ENCODE data around the gene MT1H. TPM values are rescaled to one million over a fixed set of nuclear protein-coding genes. Genes with fewer than 3 reads are reported as not detected.

The MT1H gene
- total and polyA plus RNA-seq, 9 of the 15 experiments (the other 6 are each of a cell fraction or from before 2014, with no cell fraction given) = 0.13 to 0.37 TPM; not detected in 7

GRCh38 chr16:56658327-56658875, 11.2 kb upstream of the MT1H start (continued):
- TF ChIP-seq PBX2 (CRISPR knock-in tag; IDR thresholded peaks at IDR 0.05; ENCODE audit: low read depth) = no peak
- TF ChIP-seq PBX2 (tag; conservative IDR thresholded peaks at IDR 0.05; ENCODE audit: low read depth) = no peak
- no peak for TF ChIP-seq RNF2 (IDR thresholded peaks at IDR 0.05)
- no peak for TF ChIP-seq RFX7 (CRISPR knock-in tag; IDR thresholded peaks at IDR 0.05)
- TF ChIP-seq RHOXF2B (CRISPR knock-in tag; conservative IDR thresholded peaks at IDR 0.05) = no peak
- TF ChIP-seq EGR1 (conservative IDR thresholded peaks at IDR 0.05) = no peak
- no peak for TF ChIP-seq ERF (CRISPR knock-in tag; IDR thresholded peaks at IDR 0.05)

DNA sequence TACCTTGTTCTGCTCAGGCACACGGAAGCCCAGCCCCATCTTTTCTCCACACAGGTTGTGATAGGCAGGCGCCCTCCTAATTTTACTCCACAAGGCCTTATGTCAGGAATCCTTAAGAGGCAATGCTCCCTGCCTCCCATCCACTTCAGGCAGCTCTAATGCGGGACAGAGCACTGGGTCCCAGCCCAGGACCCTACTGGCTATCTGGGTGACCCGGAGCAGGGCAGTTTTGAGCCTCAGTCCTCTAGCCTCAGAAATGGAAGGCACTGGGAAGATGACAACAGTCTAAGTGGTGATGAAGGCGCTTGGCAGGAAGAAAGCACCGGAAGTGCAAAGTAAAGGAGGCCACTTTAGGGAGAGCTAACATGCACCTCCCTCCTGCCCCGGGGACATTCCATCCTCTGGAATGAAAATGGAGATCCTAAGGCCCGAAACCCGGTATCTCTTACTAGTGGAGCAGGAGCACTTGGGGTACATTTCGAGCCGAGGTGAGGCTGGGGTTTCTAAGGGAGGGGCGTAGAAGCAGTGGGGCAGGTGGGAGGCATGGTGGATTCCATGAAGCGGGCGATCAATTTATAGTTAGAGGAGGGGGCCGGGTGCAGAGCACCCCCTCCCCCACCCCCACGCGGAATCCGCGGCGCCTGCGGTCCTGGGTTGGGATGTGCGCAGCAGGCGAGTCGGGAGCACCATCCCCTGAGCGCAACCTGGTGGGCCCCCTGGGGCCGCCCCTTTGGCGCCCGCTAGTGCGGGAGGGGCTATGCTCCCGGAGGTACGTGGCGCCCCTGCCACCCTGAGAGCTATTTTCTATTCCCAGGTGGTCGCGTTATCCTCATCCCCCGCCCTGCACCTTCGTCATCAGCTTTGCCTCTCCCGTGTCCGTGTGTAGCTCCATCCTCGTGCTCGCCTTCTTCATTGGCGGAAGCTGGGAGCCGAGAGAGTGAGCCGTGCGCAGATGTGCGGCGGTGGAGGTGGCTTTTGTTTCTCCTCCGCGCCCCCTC, 7.0 kb upstream of the MT1H start:
- intact Hi-C loops (cut with micrococcal nuclease) = no loop called here

More for the DNA sequence above, 7.0 kb upstream of the MT1H start:
- no peak overlapping the region for H2AFZ ChIP-seq (ENCODE audit: low read depth, low read length)
- ATAC-seq (no peak), DNase-seq (ENCODE audit: extremely low read depth in 1 of 4, low spot score in 3 of 4) (no peak), FAIRE-seq (no peak)
- peaks cover 38 to 64% of the 10 kb centered on the region in 2 experiments for H3K27me3 ChIP-seq (ENCODE audit: control insufficient read depth in 2 of 2, insufficient read depth in 2 of 2, low read length in 2 of 2)
- H3K4me1 ChIP-seq (replicated peaks in 1 of 2; ENCODE audit: control insufficient read depth in 2 of 2, insufficient read depth in 2 of 2, low read length in 2 of 2) = peaks cover 0 to 9% of the 10 kb centered on the region in 2 experiments; a peak in 2 of 5 replicates
- no peaks in the 10 kb centered on the region for H3K9me3 ChIP-seq (replicated peaks; ENCODE audit: control insufficient read depth, insufficient read depth, low read depth, low read length)
- ChIA-PET CTCF (ENCODE audit: low intra/inter-chr PET ratio) (no interaction called here), POLR2A (no interaction called here)
- no peaks in the 10 kb centered on the region for H3K36me3 ChIP-seq (ENCODE audit: control insufficient read depth, insufficient read depth, low read length)
- H3K4me2 ChIP-seq (ENCODE audit: insufficient read depth, low read length) = no peak overlapping the region
- H3K9me1 ChIP-seq (ENCODE audit: control insufficient read depth, insufficient read depth, low read length) = peaks cover 2% of the 10 kb centered on the region
- H3K27ac ChIP-seq (ENCODE audit: extremely low read depth, low read depth, low read length) = no peak overlapping the region
- no TSS peak for BruUV-seq (replicated peaks)
- WGBS (ENCODE audit: insufficient coverage, low coverage, missing lambda C conversion rate) = 15% methylated on average over 38 of the region's 48 CpGs
- no peak for TF ChIP-seq MAZ (CRISPR knock-in tag; conservative IDR thresholded peaks at IDR 0.05 in 1 of 2, IDR thresholded peaks at IDR 0.05 in 1 of 2)
- TF ChIP-seq FOXK2 (conservative IDR thresholded peaks at IDR 0.05 in 1 of 2, IDR thresholded peaks at IDR 0.05 in 1 of 2; ENCODE audit: low read depth in 2 of 2) = no peak
- no peak for TF ChIP-seq ARHGAP35 (IDR thresholded peaks at IDR 0.05; ENCODE audit: partially characterized antibody)
- no peak for TF ChIP-seq ILK (tag; IDR thresholded peaks at IDR 0.05; ENCODE audit: borderline replicate concordance, low read depth)
- no peak for TF ChIP-seq NFIX (CRISPR knock-in tag; IDR thresholded peaks at IDR 0.05; ENCODE audit: low read depth)
- in situ Hi-C loops (cut with MboI) = no loop called here
- no peak overlapping the region for H3K4me3 ChIP-seq
- no peaks in the 10 kb centered on the region for H3K79me2 ChIP-seq (ENCODE audit: control insufficient read depth, insufficient read depth, low read length)
- H4K20me1 ChIP-seq (replicated peaks; ENCODE audit: control insufficient read depth, insufficient read depth, low read length) = peaks cover 10% of the 10 kb centered on the region; the same call in 1 of the 2 replicates
- H3K9ac ChIP-seq (ENCODE audit: insufficient read depth in 1 of 2, low read depth in 2 of 2, low read length in 2 of 2) = no peak overlapping the region

All from K562 (cell line).